Bladder microvascular endothelial cell (primary cell): ENCODE measurements around the gene ADGRF3. TPM values are rescaled to one million over a fixed set of nuclear protein-coding genes. Genes with fewer than 3 reads are reported as not detected.

Source experiments
- total RNA-seq: library from RNA; depleted of rRNA; stranded (reverse); fragments of >200 nt; gene quantifications from 2 replicates; pipeline ENCODE4 v1.2.3, GENCODE V29; 2014

Gene ADGRF3, protein sequence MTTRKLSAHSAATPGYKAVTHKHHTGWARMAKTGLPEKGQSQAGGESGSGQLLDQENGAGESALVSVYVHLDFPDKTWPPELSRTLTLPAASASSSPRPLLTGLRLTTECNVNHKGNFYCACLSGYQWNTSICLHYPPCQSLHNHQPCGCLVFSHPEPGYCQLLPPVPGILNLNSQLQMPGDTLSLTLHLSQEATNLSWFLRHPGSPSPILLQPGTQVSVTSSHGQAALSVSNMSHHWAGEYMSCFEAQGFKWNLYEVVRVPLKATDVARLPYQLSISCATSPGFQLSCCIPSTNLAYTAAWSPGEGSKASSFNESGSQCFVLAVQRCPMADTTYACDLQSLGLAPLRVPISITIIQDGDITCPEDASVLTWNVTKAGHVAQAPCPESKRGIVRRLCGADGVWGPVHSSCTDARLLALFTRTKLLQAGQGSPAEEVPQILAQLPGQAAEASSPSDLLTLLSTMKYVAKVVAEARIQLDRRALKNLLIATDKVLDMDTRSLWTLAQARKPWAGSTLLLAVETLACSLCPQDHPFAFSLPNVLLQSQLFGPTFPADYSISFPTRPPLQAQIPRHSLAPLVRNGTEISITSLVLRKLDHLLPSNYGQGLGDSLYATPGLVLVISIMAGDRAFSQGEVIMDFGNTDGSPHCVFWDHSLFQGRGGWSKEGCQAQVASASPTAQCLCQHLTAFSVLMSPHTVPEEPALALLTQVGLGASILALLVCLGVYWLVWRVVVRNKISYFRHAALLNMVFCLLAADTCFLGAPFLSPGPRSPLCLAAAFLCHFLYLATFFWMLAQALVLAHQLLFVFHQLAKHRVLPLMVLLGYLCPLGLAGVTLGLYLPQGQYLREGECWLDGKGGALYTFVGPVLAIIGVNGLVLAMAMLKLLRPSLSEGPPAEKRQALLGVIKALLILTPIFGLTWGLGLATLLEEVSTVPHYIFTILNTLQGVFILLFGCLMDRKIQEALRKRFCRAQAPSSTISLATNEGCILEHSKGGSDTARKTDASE
- total RNA-seq = under 0.01 and 0.06 TPM in 2 replicates

DNA sequence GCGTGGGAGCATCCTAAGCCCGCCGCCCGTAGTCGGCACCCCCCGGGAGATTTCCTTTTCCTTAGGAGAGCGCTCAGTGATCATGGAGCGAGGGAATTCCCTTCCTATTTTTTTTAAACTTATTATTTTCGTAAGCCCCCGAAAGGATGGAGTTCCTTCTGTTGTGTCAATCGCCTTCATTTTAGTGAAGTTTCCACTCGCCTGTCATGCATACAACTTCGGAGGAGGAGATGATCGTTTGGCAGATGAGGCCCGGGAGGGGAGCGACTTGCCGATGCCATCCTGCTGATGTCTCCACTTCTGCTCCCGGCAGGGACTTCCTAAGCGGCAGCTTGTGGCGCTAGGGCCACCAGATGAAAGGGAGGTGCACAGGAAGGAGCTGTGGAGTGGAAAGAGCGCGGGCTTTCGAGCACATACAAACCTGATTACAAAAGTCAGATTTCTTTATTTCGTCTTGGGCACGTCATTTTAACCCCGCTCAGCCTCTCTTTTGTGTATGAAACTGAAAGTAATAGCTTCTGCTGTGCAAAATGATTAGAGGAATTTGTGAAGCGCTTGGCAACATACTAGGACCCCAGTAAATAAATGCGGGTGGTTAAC lies at the start of gene ADGRF3:
ADGRF3 (minus strand) TSS at position 336 of the 600 bp plus-strand sequence. CDS start 555 bp downstream, outside the sequence.

DNA sequence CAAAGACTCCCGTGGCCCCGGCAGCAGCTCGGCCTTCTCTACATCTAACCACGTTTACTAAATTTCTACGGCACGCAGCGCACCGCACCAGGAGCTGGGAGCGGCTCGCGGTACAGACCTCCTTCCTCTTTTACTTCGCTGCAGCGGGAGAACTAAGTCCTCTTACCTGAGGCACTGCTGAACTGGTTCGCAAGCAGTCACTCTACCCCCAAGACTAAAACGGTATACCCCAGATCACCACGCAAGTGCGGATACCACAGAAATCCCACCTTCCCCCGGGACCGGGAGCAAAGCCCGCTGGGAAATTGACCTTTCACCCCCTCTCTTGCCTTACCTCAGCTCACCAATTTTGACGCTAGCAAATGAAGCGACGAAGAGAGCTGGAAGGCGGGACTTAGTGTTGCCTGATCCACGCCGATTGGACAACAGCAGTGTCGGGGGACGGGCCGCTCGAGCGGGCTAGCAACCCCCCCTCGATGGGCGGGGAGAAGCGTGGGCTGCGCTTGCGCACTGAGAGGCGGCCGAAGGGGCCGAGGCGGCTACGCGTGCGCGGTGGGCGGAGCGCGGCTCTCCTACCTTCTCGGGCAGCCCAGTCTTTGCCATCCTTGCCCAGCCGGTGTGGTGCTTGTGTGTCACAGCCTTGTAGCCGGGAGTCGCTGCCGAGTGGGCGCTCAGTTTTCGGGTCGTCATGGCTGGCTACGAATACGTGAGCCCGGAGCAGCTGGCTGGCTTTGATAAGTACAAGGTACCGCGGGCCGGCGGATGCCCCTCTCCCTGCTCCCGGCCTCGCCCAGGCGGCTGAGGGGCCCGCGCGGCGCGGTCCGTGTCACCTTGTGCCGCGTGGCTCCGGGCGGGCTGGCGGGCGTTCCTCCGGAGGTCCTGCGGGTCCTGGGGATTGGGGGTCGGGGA lies 790 bp downstream of the ADGRF3 start, which contains the start of gene SELENOI:
SELENOI (plus strand) TSS at position 599 of the 909 bp plus-strand sequence; CDS start at position 689, 90 bp downstream.

Other genes starting within 250 kb of the ADGRF3 start
- gene GAREM2, start 173.7 kb downstream of the ADGRF3 start, total RNA-seq = under 0.01 and 0.57 TPM in 2 replicates
- gene HADHA, start 102.2 kb downstream of the ADGRF3 start, total RNA-seq = 142 and 186 TPM in 2 replicates
- gene HADHB, start 101.8 kb downstream of the ADGRF3 start, total RNA-seq = 88.4 and 159 TPM in 2 replicates
- 8.9 and 24.4 TPM in 2 replicates for gene SELENOI, start 646 bp downstream of the ADGRF3 start, total RNA-seq
- gene DRC1, start 55.1 kb upstream of the ADGRF3 start, total RNA-seq = 0.13 and 0.65 TPM in 2 replicates
- gene OTOF, start 131.3 kb upstream of the ADGRF3 start, total RNA-seq = 11.8 and 87.4 TPM in 2 replicates